H9 (cell line): ENCODE measurements around the gene F2RL3. TPM values are rescaled to one million over a fixed set of nuclear protein-coding genes. Genes with fewer than 3 reads are reported as not detected.

Experiments used
- DNase-seq: peaks from one replicate; pipeline ENCODE4 v3.0.0-alpha.2; 2017
- H2AFZ ChIP-seq: one replicate; pipeline ENCODE4 v1.6.1; 2013; ENCODE audit warnings: mild to moderate bottlenecking, low read length, control low read depth, moderate library complexity
- H2AK5ac ChIP-seq: 2 replicates; pipeline ENCODE4 v1.6.1; 2013; ENCODE audit warnings: low read length, control low read depth, mixed read lengths; ENCODE audit not compliant: insufficient read length
- H2BK120ac ChIP-seq: one replicate; pipeline ENCODE4 v1.6.1; 2013; ENCODE audit warnings: low read depth, mild to moderate bottlenecking, low read length, control low read depth, inconsistent platforms; ENCODE audit not compliant: poor library complexity, severe bottlenecking
- H2BK12ac ChIP-seq: 2 replicates; pipeline ENCODE4 v1.6.1; 2013; ENCODE audit warnings: low read length, control low read depth, mixed read lengths, low read depth; ENCODE audit not compliant: insufficient read length
- H2BK15ac ChIP-seq: 2 replicates; pipeline ENCODE4 v1.6.1; 2013; ENCODE audit warnings: low read depth, low read length, control low read depth
- H2BK20ac ChIP-seq: one replicate; pipeline ENCODE4 v1.6.1; 2013; ENCODE audit warnings: low read depth, mild to moderate bottlenecking, low read length, control low read depth, inconsistent platforms; ENCODE audit not compliant: poor library complexity, severe bottlenecking
- H2BK5ac ChIP-seq: 2 replicates; pipeline ENCODE4 v1.6.1; 2013; ENCODE audit warnings: low read length, control low read depth, mixed read lengths; ENCODE audit not compliant: insufficient read length
- H3K14ac ChIP-seq: 2 replicates; pipeline ENCODE4 v1.6.1; 2013; ENCODE audit warnings: low read length, control low read depth; ENCODE audit not compliant: insufficient read depth
- H3K18ac ChIP-seq: 2 replicates; pipeline ENCODE4 v1.6.1; 2013; ENCODE audit warnings: low read depth, mild to moderate bottlenecking, mixed read lengths, low read length, control low read depth; ENCODE audit not compliant: insufficient read length
- H3K23ac ChIP-seq: 2 replicates; pipeline ENCODE4 v1.6.1; 2013; ENCODE audit warnings: low read length, control low read depth, mixed read lengths, low read depth; ENCODE audit not compliant: insufficient read length
- H3K23me2 ChIP-seq: 2 replicates; pipeline ENCODE4 v1.6.1; 2013; ENCODE audit warnings: low read depth, mild to moderate bottlenecking, mixed read lengths, low read length, control low read depth; ENCODE audit not compliant: insufficient read length, poor library complexity, severe bottlenecking
- H3K27ac ChIP-seq: 2 replicates; pipeline ENCODE4 v1.5.1; 2013; ENCODE audit warnings: low read length, control low read depth, mixed read lengths, low read depth; ENCODE audit not compliant: insufficient read length
- H3K27me3 ChIP-seq: 2 replicates; pipeline ENCODE4 v1.6.1; 2013; ENCODE audit warnings: low read length, control low read depth, inconsistent platforms; ENCODE audit not compliant: insufficient read depth
- H3K4ac ChIP-seq: 2 replicates; pipeline ENCODE4 v1.6.1; 2013; ENCODE audit warnings: low read depth, mild to moderate bottlenecking, control low read depth, inconsistent platforms, low read length, moderate library complexity
- H3K4me1 ChIP-seq: 2 replicates; pipeline ENCODE4 v1.6.1; 2013; ENCODE audit warnings: low read length, control low read depth, inconsistent platforms; ENCODE audit not compliant: insufficient read depth
- H3K4me2 ChIP-seq: 2 replicates; pipeline ENCODE4 v1.6.1; 2013; ENCODE audit warnings: low read length, control low read depth, mixed read lengths; ENCODE audit not compliant: insufficient read length, insufficient read depth
- H3K56ac ChIP-seq: 2 replicates; pipeline ENCODE4 v1.6.1; 2013; ENCODE audit warnings: low read depth, mild to moderate bottlenecking, mixed read lengths, low read length, control low read depth; ENCODE audit not compliant: insufficient read length
- H3K79me1 ChIP-seq: 2 replicates; pipeline ENCODE4 v1.6.1; 2013; ENCODE audit warnings: low read depth, mild to moderate bottlenecking, moderate library complexity, low read length, control low read depth, inconsistent platforms; ENCODE audit not compliant: insufficient read depth, poor library complexity, severe bottlenecking
- H3K79me2 ChIP-seq: 2 replicates; pipeline ENCODE4 v1.6.1; 2013; ENCODE audit warnings: low read length, control low read depth, inconsistent platforms; ENCODE audit not compliant: insufficient read depth
- H3K9ac ChIP-seq: 2 replicates; pipeline ENCODE4 v1.6.1; 2013; ENCODE audit warnings: low read length, control low read depth, mixed read lengths; ENCODE audit not compliant: insufficient read length; ENCODE audit errors: extremely low read depth
- H3K9me3 ChIP-seq: one replicate; pipeline ENCODE4 v1.6.1; 2013; ENCODE audit warnings: low read depth, low read length, inconsistent platforms; ENCODE audit not compliant: control insufficient read depth
- H3T11ph ChIP-seq: one replicate; pipeline ENCODE4 v1.6.1; 2013; ENCODE audit warnings: mild to moderate bottlenecking, low read length, control low read depth, inconsistent platforms
- H4K20me1 ChIP-seq: one replicate; pipeline ENCODE4 v1.6.1; 2013; ENCODE audit not compliant: control insufficient read depth, insufficient read length, insufficient read depth
- H4K5ac ChIP-seq: 2 replicates; pipeline ENCODE4 v1.6.1; 2013; ENCODE audit warnings: low read depth, mild to moderate bottlenecking, mixed read lengths, low read length, control low read depth; ENCODE audit not compliant: insufficient read length
- H4K8ac ChIP-seq: replicated peaks from 2 replicates; pipeline ENCODE4 v1.6.1; 2013; ENCODE audit warnings: low read length, control low read depth, mixed read lengths, low read depth; ENCODE audit not compliant: insufficient read length
- H4K91ac ChIP-seq: 2 replicates; pipeline ENCODE4 v1.6.1; 2013; ENCODE audit warnings: low read depth, mild to moderate bottlenecking, moderate library complexity, mixed read lengths, low read length, control low read depth; ENCODE audit not compliant: insufficient read length
- H3K27ac Mint-ChIP-seq, 3 experiments: 2 replicates in 2 of 3; 3 replicates in 1 of 3; pipeline ENCODE4 v1.8.0; 2020 to 2021; ENCODE audit warnings: mixed read lengths in 3 of 3, mild to moderate bottlenecking in 1 of 3, moderate library complexity in 1 of 3
- H3K27me3 Mint-ChIP-seq: 2 replicates; pipeline ENCODE4 v1.8.0; 2021; ENCODE audit warnings: low read depth, mild to moderate bottlenecking, moderate library complexity, mixed read lengths
- H3K36me3 Mint-ChIP-seq, 3 experiments: 2 replicates in 2 of 3; 3 replicates in 1 of 3; pipeline ENCODE4 v1.8.0; 2020 to 2021; ENCODE audit warnings: low read depth in 3 of 3, mixed read lengths in 3 of 3; ENCODE audit not compliant: insufficient read depth in 1 of 3
- H3K4me1 Mint-ChIP-seq, 2 experiments: 2 replicates each; pipeline ENCODE4 v1.8.0; 2020; ENCODE audit warnings: mixed read lengths in 2 of 2
- H3K4me3 Mint-ChIP-seq, 2 experiments: 2 replicates in 1 of 2; 3 replicates in 1 of 2; pipeline ENCODE4 v1.8.0; 2020 to 2021; ENCODE audit warnings: mild to moderate bottlenecking in 2 of 2, mixed read lengths in 2 of 2, moderate library complexity in 1 of 2
- H3K9me3 Mint-ChIP-seq, 2 experiments: 2 replicates in 1 of 2; 3 replicates in 1 of 2; pipeline ENCODE4 v1.8.0; 2020; ENCODE audit warnings: mild to moderate bottlenecking in 2 of 2, mixed read lengths in 2 of 2, moderate library complexity in 1 of 2
- CTCF ChIP-seq: fragments of 200-600 bp; sonication (generic); conservative IDR thresholded peaks from 3 replicates; pipeline ENCODE4 v1.8.0; 2021; ENCODE audit warnings: antibody characterized with exemption, mild to moderate bottlenecking
- WGBS: extraction: QIAGEN DNeasy Blood & Tissue Kit; methylation state at CpG from one replicate; pipeline ENCODE4 v1.1.7; 2013; ENCODE audit warnings: missing lambda C conversion rate, low lambda C conversion rate, mixed read lengths; ENCODE audit not compliant: insufficient read length; ENCODE audit errors: extremely low coverage; 5-methylcytosine and 5-hydroxymethylcytosine counted together
- total RNA-seq: library from RNA; stranded (reverse); gene quantifications from 2 replicates; pipeline ENCODE4 v1.2.1, GENCODE V29; 2021

F2RL3 gene
- total RNA-seq, 1 experiment from 2014 or later, result not detected

- H3K4me1 ChIP-seq, result no peaks in the 10 kb centered on the region
- no peak overlapping the region for H3K4me2 ChIP-seq
- H2BK5ac ChIP-seq, result no peak overlapping the region
- H3K4me3 Mint-ChIP-seq, result no peak overlapping the region
- no peaks in the 10 kb centered on the region for H3K23me2 ChIP-seq
- H4K91ac ChIP-seq, result no peak overlapping the region
- H4K5ac ChIP-seq, result no peak overlapping the region
- no peak overlapping the region for H2AK5ac ChIP-seq
- no peak overlapping the region for H3K14ac ChIP-seq
- H2BK20ac ChIP-seq, result no peak overlapping the region
- no peak for TF ChIP-seq CTCF
- no peaks in the 10 kb centered on the region; a peak in 1 of 4 replicates for H3K4me1 Mint-ChIP-seq
- H2BK12ac ChIP-seq, result no peak overlapping the region
- WGBS, result no CpG with 5 or more reads among the region's 17 CpGs
- H3K56ac ChIP-seq, result no peak overlapping the region
- DNase-seq, result no peak
- no peak overlapping the region for H4K8ac ChIP-seq
- no peak overlapping the region for H3K27ac Mint-ChIP-seq
- no peak overlapping the region for H3T11ph ChIP-seq
- peaks cover 0 to 5% (median 4%) of the 10 kb centered on the region in 3 experiments; a peak in 4 of 7 replicates for H3K36me3 Mint-ChIP-seq
- H3K79me2 ChIP-seq, result no peaks in the 10 kb centered on the region
- no peak overlapping the region for H3K27ac ChIP-seq
- H3K23ac ChIP-seq, result no peak overlapping the region
- no peaks in the 10 kb centered on the region for H3K27me3 ChIP-seq
- no peak overlapping the region for H3K4ac ChIP-seq
- no peak overlapping the region for H2BK120ac ChIP-seq
- peaks cover 1% of the 10 kb centered on the region for H3K9me3 ChIP-seq
- H2BK15ac ChIP-seq, result no peak overlapping the region
- H3K79me1 ChIP-seq, result no peaks in the 10 kb centered on the region
- peaks cover 7% of the 10 kb centered on the region in 2 experiments for H3K9me3 Mint-ChIP-seq
- no peak overlapping the region for H2AFZ ChIP-seq
- no peak overlapping the region for H3K18ac ChIP-seq
- H3K27me3 Mint-ChIP-seq, result peaks cover 5% of the 10 kb centered on the region; the same call in 1 of the 2 replicates
- no peak overlapping the region for H3K9ac ChIP-seq
- H4K20me1 ChIP-seq, result no peaks in the 10 kb centered on the region
These were observed 1.2 kb upstream of the F2RL3 start for GRCh38 chr19:16887353-16888265.
